HCT116 (cell line): ENCODE measurements around the gene CCDC126. TPM values are rescaled to one million over a fixed set of nuclear protein-coding genes. Genes with fewer than 3 reads are reported as not detected.

ENCODE experiments used
- ATAC-seq: fragments of 200-7000 bp; cut with Tn5 transposase; 2 replicates; pipeline ENCODE4 v1.9.1; 2020; ENCODE audit warnings: mild to moderate bottlenecking, moderate library complexity
- BruUV-seq: library from RNA; stranded (reverse); fragments of 400-500 nt; replicated peaks from 2 replicates; lab custom pipeline; 2021; lab: Mats Ljungman, UMichigan
- CTCF ChIA-PET: fragments of 300-600 bp; sonication (Branson Sonifier 250); formaldehyde crosslinking; loops from one replicate; lab custom pipeline; 2021; ENCODE audit warnings: antibody characterized with exemption; lab: Charles Lee
- POLR2A ChIA-PET: fragments of 300-600, 350-600 bp; sonication (Branson Sonifier 250); formaldehyde crosslinking; loops from one replicate; lab custom pipeline; 2021; ENCODE audit warnings: antibody characterized with exemption; lab: Charles Lee
- RAD21 ChIA-PET, 2 experiments: fragments of 300-600 bp; sonication (Branson Sonifier 250); formaldehyde crosslinking; loops; one replicate each; lab custom pipeline; 2023; ENCODE audit warnings: low total read pairs in 2 of 2; ENCODE audit not compliant: uncharacterized antibody in 2 of 2, unreplicated experiment in 2 of 2, low non-redundant PET in 1 of 2; lab: Charles Lee
- DNase-seq: peaks from one replicate; pipeline ENCODE4 v3.0.0-alpha.2; 2010; ENCODE audit warnings: low read depth, low spot score
- H2AFZ ChIP-seq: fragments of 200-600 bp; shearing (Covaris generic), sonication (generic); 2 replicates; pipeline ENCODE4 v1.6.1; 2017; ENCODE audit warnings: low read depth, mixed run types, mixed read lengths, antibody characterized with exemption, low read length; ENCODE audit not compliant: poor library complexity, severe bottlenecking
- H3K27ac ChIP-seq: 2 replicates; pipeline ENCODE4 v1.5.1; 2012; ENCODE audit warnings: low read depth, low read length
- H3K27me3 ChIP-seq: fragments of 200-600 bp; sonication (generic); 2 replicates; pipeline ENCODE4 v1.6.1; 2016; ENCODE audit warnings: mixed run types, low read length, mixed read lengths; ENCODE audit not compliant: insufficient read depth
- H3K36me3 ChIP-seq, 2 experiments: fragments of 200-500 bp in 1 of 2; fragments of 200-600 bp in 1 of 2; sonication (Bioruptor generic) in 1 of 2; sonication (generic) in 1 of 2; 2 replicates each; pipeline versions ENCODE4 v1.5.1 to v1.6.1; 2014 to 2016; ENCODE audit warnings: low read length in 2 of 2, inconsistent platforms in 1 of 2, mixed read lengths in 1 of 2, mixed run types in 1 of 2; ENCODE audit not compliant: insufficient read depth in 2 of 2, control insufficient read depth in 1 of 2
- H3K4me1 ChIP-seq, 2 experiments: fragments of 200-600 bp in 1 of 2; sonication (generic) in 1 of 2; 2 replicates each; pipeline versions ENCODE4 v1.5.1 to v1.6.1; 2012 to 2017; ENCODE audit warnings: low read length in 2 of 2, inconsistent platforms in 1 of 2, mild to moderate bottlenecking in 1 of 2, mixed read lengths in 1 of 2, mixed run types in 1 of 2, moderate library complexity in 1 of 2; ENCODE audit not compliant: insufficient read depth in 2 of 2, control insufficient read depth in 1 of 2
- H3K4me2 ChIP-seq: fragments of 200-600 bp; sonication (generic); 2 replicates; pipeline ENCODE4 v1.6.1; 2017; ENCODE audit warnings: mixed run types, low read length, mixed read lengths
- H3K4me3 ChIP-seq, 2 experiments: fragments of 200-600 bp in 1 of 2; sonication (generic) in 1 of 2; replicated peaks in 1 of 2; 2 replicates each; pipeline ENCODE4 v1.5.1; 2011 to 2016; ENCODE audit warnings: low read length in 2 of 2, control low read depth in 1 of 2, low read depth in 1 of 2, mild to moderate bottlenecking in 1 of 2, mixed read lengths in 1 of 2, mixed run types in 1 of 2
- H3K79me2 ChIP-seq: fragments of 200-600 bp; sonication (generic); 2 replicates; pipeline ENCODE4 v1.6.1; 2017; ENCODE audit warnings: mild to moderate bottlenecking, mixed run types, low read length, moderate library complexity, mixed read lengths; ENCODE audit not compliant: insufficient read depth
- H3K9ac ChIP-seq: fragments of 200-600 bp; sonication (generic); 2 replicates; pipeline ENCODE4 v1.6.1; 2016; ENCODE audit warnings: low read length, mixed read lengths
- H3K9me2 ChIP-seq: fragments of 200-600 bp; sonication (generic), shearing (Covaris generic); 2 replicates; pipeline ENCODE4 v1.6.1; 2017; ENCODE audit warnings: mixed run types, mild to moderate bottlenecking, moderate library complexity; ENCODE audit not compliant: insufficient read depth
- H3K9me3 ChIP-seq, 2 experiments: fragments of 200-500 bp in 1 of 2; fragments of 200-600 bp in 1 of 2; sonication (Bioruptor generic) in 1 of 2; sonication (generic) in 1 of 2; 2 replicates each; pipeline ENCODE4 v1.6.1; 2014 to 2017; ENCODE audit warnings: low read length in 2 of 2, mixed read lengths in 2 of 2, inconsistent platforms in 1 of 2, low read depth in 1 of 2, mild to moderate bottlenecking in 1 of 2, mixed run types in 1 of 2, moderate library complexity in 1 of 2; ENCODE audit not compliant: control insufficient read depth in 1 of 2, insufficient read depth in 1 of 2
- H4K20me1 ChIP-seq: fragments of 200-600 bp; sonication (generic), shearing (Covaris generic); 2 replicates; pipeline ENCODE4 v1.6.1; 2017; ENCODE audit warnings: mixed run types, mild to moderate bottlenecking, moderate library complexity; ENCODE audit not compliant: insufficient read depth
- ATF3 ChIP-seq: IDR thresholded peaks from 2 replicates; pipeline ENCODE4 v1.6.1; 2012
- CBX3 ChIP-seq: IDR thresholded peaks from 2 replicates; pipeline ENCODE4 v1.6.1; 2012; ENCODE audit warnings: low read depth
- CEBPB ChIP-seq: IDR thresholded peaks from 2 replicates; pipeline ENCODE4 v1.6.1; 2012; ENCODE audit warnings: low read depth
- EGR1 ChIP-seq: IDR thresholded peaks from 2 replicates; pipeline ENCODE4 v1.6.1; 2012; ENCODE audit warnings: low read depth
- FOSL1 ChIP-seq: IDR thresholded peaks from 2 replicates; pipeline ENCODE4 v1.6.1; 2012; ENCODE audit warnings: low read depth
- POLR2AphosphoS5 ChIP-seq: IDR thresholded peaks from 2 replicates; pipeline ENCODE4 v1.6.1; 2011; ENCODE audit warnings: mild to moderate bottlenecking, low read depth, low read length, moderate library complexity
- SIN3A ChIP-seq: IDR thresholded peaks from 2 replicates; pipeline ENCODE4 v1.6.1; 2012; ENCODE audit warnings: low read depth
- SRF ChIP-seq: IDR thresholded peaks from 2 replicates; pipeline ENCODE4 v1.6.1; 2012; ENCODE audit warnings: low read depth
- TCF7L2 ChIP-seq: IDR thresholded peaks from 2 replicates; pipeline ENCODE4 v1.7.0; 2011; ENCODE audit warnings: borderline replicate concordance, inconsistent platforms; ENCODE audit not compliant: insufficient read depth, insufficient read length; ENCODE audit errors: extremely low read depth
- YY1 ChIP-seq: IDR thresholded peaks from 2 replicates; pipeline ENCODE4 v1.6.1; 2011; ENCODE audit warnings: low read length, low read depth, moderate library complexity, mild to moderate bottlenecking; ENCODE audit not compliant: insufficient replicate concordance; ENCODE audit errors: extremely low read depth
- ZFX ChIP-seq: fragments of 450-650 bp; IDR thresholded peaks from 2 replicates; pipeline ENCODE4 v1.6.1; 2017
- ZNF274 ChIP-seq: fragments of 200-500 bp; sonication (Bioruptor generic); IDR thresholded peaks from 2 replicates; pipeline ENCODE4 v1.6.1; 2014; ENCODE audit warnings: mild to moderate bottlenecking, low read depth, low read length, inconsistent platforms
- intact Hi-C: fragments of 100-400 bp; cut with micrococcal nuclease; formaldehyde crosslinking; loops from 2 replicates; pipeline ENCODE4 v1.10.0; 2022
- total RNA-seq: library from RNA; stranded (reverse); gene quantifications from one replicate; pipeline ENCODE4 v1.2.1, GENCODE V29; 2021; ENCODE audit not compliant: unreplicated experiment

CCDC126 gene
- total RNA-seq, 1 experiment from 2014 or later = 5.0 TPM

- no peaks in the 10 kb centered on the region for H3K9me3 ChIP-seq
- H4K20me1 ChIP-seq = no peaks in the 10 kb centered on the region
- no peaks in the 10 kb centered on the region for H3K36me3 ChIP-seq
- no TSS peak for BruUV-seq
- H3K9ac ChIP-seq = no peak overlapping the region
- intact Hi-C loops = no loop called here
- H2AFZ ChIP-seq = no peak overlapping the region
- no peak overlapping the region for H3K4me3 ChIP-seq
- ChIA-PET RAD21 (no interaction called here), CTCF (no interaction called here), POLR2A (no interaction called here)
- H3K27ac ChIP-seq = no peak overlapping the region
- no peak overlapping the region for H3K4me2 ChIP-seq
- H3K27me3 ChIP-seq = no peaks in the 10 kb centered on the region
- ATAC-seq (no peak), DNase-seq (no peak)
- H3K4me1 ChIP-seq = peaks cover 1 to 26% of the 10 kb centered on the region in 2 experiments; a peak in 3 of 4 replicates
- no peaks in the 10 kb centered on the region for H3K79me2 ChIP-seq
- no peaks in the 10 kb centered on the region for H3K9me2 ChIP-seq
- TF ChIP-seq ATF3 (no peak), ZFX (no peak), SRF (no peak), YY1 (no peak), TCF7L2 (no peak), ZNF274 (no peak), FOSL1 (no peak), CEBPB (no peak), CBX3 (no peak), EGR1 (no peak), SIN3A (no peak), POLR2AphosphoS5 (no peak)
These were observed 3.5 kb upstream of the CCDC126 start for GRCh38 chr7:23593706-23594105.
